Spleen (tissue), 7 donors: ENCODE measurements around the gene DMC1.

Experiments
- CTCF ChIP-seq, 11 experiments: fragments of 200-600 bp in 7 of 11; fragments of 450-650 bp in 4 of 11; sonication (generic) in 4 of 11; IDR thresholded peaks in 8 of 11; conservative IDR thresholded peaks in 3 of 11; 1 replicate in 7 of 11; 2 replicates in 4 of 11; pipeline versions ENCODE4 v1.4.0 to v1.8.0; 2016 to 2021; ENCODE audit warnings: antibody characterized with exemption in 11 of 11, inconsistent platforms in 4 of 11, mild to moderate bottlenecking in 1 of 11
- POLR2A ChIP-seq, 3 donors: fragments of 450-650 bp; IDR thresholded peaks; one replicate each; pipeline ENCODE4 v1.5.1; 2017; ENCODE audit warnings: antibody characterized with exemption in 3 of 3, mild to moderate bottlenecking in 1 of 3
- POLR2AphosphoS5 ChIP-seq, 3 donors: sonication (generic); formaldehyde crosslinking; IDR thresholded peaks; one replicate each; pipeline ENCODE4 v1.5.1; 2017; ENCODE audit warnings: antibody characterized with exemption in 3 of 3
- donor health status: DM: no; HTN: no; CAD: no; lungs with moderate emphysema.
- donor health status: DM: no; HTN: no; CAD: no.
- donor health status: DM: no; HTN: no; CAD: no.

DNA sequence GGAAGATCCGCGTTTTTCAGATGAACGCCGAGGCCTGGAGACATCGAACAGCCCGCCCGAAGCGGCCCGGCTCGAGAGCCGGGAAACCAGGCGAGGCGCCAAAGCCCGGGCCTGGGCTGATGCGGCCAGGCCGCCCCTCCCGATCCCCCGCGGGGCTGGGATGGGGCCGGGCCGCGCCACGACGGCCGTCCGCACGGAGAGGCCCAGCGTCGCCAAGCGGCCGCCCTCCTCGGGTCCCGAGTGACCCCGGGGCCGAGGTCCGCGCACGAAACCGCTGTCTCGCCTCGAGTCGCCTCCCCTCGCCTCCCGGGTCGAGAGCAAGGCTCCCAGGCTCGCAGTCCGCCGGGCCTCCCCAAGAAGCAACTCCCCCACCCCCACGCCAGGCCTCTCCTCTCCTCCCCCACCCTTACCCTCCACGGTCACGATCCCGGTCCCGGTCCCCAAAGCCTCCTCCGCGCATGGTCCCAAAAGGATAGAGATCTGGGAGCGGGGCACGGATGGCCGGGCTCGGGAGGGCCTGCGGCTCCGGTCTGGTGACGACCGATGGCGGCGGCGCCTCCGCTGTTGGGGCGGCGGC lies 64.4 kb downstream of the DMC1 start:
- TF ChIP-seq POLR2AphosphoS5 (IDR thresholded peaks at IDR 0.05) (no peak), CTCF (IDR thresholded peaks at IDR 0.05 in 8 of 11, conservative IDR thresholded peaks at IDR 0.05 in 3 of 11) (no peak), POLR2A (IDR thresholded peaks at IDR 0.05) (no peak)
